Thyroid gland (tissue), 4 donors: ENCODE data around the gene LARGE1.

ENCODE experiments used
- CTCF ChIP-seq, 6 experiments: fragments of 200-600 bp in 3 of 6; fragments of 450-650 bp in 3 of 6; sonication (generic) in 3 of 6; IDR thresholded peaks; one replicate each; pipeline ENCODE4 v1.5.1; 2016 to 2019; ENCODE audit warnings: antibody characterized with exemption in 6 of 6, mild to moderate bottlenecking in 2 of 6, inconsistent platforms in 1 of 6, moderate library complexity in 1 of 6
- POLR2A ChIP-seq, 2 donors: fragments of 450-650 bp; IDR thresholded peaks; one replicate each; pipeline ENCODE4 v1.6.1; 2017; ENCODE audit warnings: antibody characterized with exemption in 2 of 2, mild to moderate bottlenecking in 2 of 2, moderate library complexity in 1 of 2

- no peak for TF ChIP-seq CTCF (IDR thresholded peaks at IDR 0.05)
- no peak for TF ChIP-seq POLR2A (IDR thresholded peaks at IDR 0.05)
Observed at GRCh38 chr22:33807470-33807869, 112.8 kb downstream of the LARGE1 start.
